Stomach smooth muscle (tissue), 2 donors: ENCODE results near the gene CDCP2.
A peak's percentile ranks its signal among the peaks of the same experiment; 100 is the strongest.

Experiments
- H3K27ac ChIP-seq: one replicate; pipeline ENCODE4 v1.7.0; 2013; ENCODE audit warnings: mild to moderate bottlenecking, low read length, inconsistent platforms
- H3K27me3 ChIP-seq, 2 donors: one replicate each; pipeline ENCODE4 v1.7.0; 2013; ENCODE audit warnings: low read length in 2 of 2; ENCODE audit not compliant: insufficient read depth in 2 of 2, control insufficient read depth in 1 of 2
- H3K36me3 ChIP-seq, 2 donors: one replicate each; pipeline ENCODE4 v1.7.0; 2013; ENCODE audit warnings: low read length in 2 of 2; ENCODE audit not compliant: control insufficient read depth in 2 of 2, insufficient read depth in 2 of 2
- H3K4me1 ChIP-seq: one replicate; pipeline ENCODE4 v1.7.0; 2013; ENCODE audit warnings: low read length; ENCODE audit not compliant: control insufficient read depth, insufficient read depth
- H3K4me3 ChIP-seq, 2 donors: one replicate each; pipeline ENCODE4 v1.7.0; 2013; ENCODE audit warnings: low read length in 2 of 2
- H3K9ac ChIP-seq, 2 donors: one replicate each; pipeline ENCODE4 v1.7.0; 2013; ENCODE audit warnings: low read length in 2 of 2, mild to moderate bottlenecking in 1 of 2
- H3K9me3 ChIP-seq, 2 donors: one replicate each; pipeline ENCODE4 v1.7.0; 2013; ENCODE audit warnings: low read length in 2 of 2; ENCODE audit not compliant: control insufficient read depth in 2 of 2
- donor health status: healthy.
- donor health status: Pancreatic carcinoma.

CDCP2 gene

DNA sequence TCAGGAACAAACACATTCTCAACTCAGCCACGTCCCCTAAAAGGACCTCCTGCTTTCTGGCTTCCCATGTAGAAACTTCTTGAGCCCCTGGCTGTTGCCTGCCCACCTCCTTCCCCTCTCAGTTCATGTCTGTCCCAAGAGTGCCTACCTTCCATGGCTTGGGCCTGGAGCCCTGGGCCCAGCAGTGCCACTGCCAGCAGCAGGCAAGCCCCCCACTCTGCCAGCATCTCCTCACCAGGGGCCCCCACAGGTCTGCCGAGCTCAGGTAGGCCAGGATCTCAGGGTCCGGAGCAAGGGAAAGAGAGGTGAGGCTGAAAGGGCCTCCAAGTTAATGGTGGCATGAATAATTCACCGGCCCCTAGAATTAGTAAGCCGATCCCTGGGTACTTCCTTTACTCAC lies at the start of gene CDCP2:
TSS of gene CDCP2 (minus strand) at position 305 of the 400 bp plus-strand sequence. CDS start at position 227, 78 bp downstream.
- no peaks in the 10 kb centered on the region for H3K27me3 ChIP-seq
- no peaks in the 10 kb centered on the region for H3K9me3 ChIP-seq
- H3K4me3 ChIP-seq, result no peak within 1 kb of the TSS
- H3K27ac ChIP-seq, result no peak within 1 kb of the TSS
- H3K9ac ChIP-seq, result no peak within 1 kb of the TSS
- H3K4me1 ChIP-seq, result peaks cover 2% of the 10 kb centered on the region
- H3K36me3 ChIP-seq, result no peaks in the 10 kb centered on the region

DNA sequence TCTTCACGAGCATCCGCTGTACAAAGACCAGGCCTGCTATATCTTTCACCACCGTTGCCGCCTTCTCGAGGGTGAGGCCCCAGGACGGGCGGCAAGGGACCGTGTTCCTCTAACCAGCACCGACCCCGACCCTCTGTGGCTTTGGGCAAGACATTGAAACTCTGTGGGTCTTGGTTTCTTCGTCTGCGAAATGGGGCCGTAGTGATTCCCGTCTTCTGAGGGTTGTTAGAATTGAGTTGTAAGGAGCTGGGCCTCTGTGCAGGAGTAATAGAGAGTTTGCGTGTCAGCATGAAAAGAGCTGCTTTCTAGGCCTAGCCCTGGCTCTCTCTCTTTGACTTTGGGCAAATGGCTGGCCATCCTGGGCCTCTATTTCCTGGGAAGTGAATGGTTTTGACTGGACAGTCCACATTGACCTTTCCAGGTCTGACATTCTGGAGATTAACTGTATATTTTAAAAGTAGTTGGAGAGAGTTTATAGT lies 47.8 kb upstream of the CDCP2 start:
- H3K36me3 ChIP-seq, result peaks cover 7 to 13% of the 10 kb centered on the region in 2 donors
- H3K9me3 ChIP-seq, result no peaks in the 10 kb centered on the region
- H3K27me3 ChIP-seq, result no peaks in the 10 kb centered on the region
- H3K9ac ChIP-seq, result peak overlapping the region; percentile 94
- H3K4me1 ChIP-seq, result peaks cover 25% of the 10 kb centered on the region
- peak overlapping the region; percentile 82 to 98 for H3K4me3 ChIP-seq
- H3K27ac ChIP-seq, result peak overlapping the region; percentile 31

DNA sequence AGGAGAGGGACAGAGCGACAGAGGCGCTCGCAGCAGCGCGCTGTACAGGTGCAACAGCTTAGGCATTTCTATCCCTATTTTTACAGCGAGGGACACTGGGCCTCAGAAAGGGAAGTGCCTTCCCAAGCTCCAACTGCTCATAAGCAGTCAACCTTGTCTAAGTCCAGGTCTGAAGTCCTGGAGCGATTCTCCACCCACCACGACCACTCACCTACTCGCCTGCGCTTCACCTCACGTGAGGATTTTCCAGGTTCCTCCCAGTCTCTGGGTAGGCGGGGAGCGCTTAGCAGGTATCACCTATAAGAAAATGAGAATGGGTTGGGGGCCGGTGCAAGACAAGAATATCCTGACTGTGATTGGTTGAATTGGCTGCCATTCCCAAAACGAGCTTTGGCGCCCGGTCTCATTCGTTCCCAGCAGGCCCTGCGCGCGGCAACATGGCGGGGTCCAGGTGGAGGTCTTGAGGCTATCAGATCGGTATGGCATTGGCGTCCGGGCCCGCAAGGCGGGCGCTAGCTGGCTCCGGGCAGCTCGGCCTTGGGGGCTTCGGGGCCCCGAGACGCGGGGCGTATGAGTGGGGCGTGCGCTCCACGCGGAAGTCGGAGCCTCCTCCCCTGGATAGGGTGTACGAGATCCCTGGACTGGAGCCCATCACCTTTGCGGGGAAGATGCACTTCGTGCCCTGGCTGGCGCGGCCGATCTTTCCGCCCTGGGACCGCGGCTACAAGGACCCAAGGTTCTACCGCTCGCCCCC lies 47.1 kb upstream of the CDCP2 start, which contains the start of the genes CYB5RL and MRPL37:
TSS of gene CYB5RL (minus strand) at position 266 of the 754 bp plus-strand sequence. CDS start 4,414 bp downstream, outside the sequence.
TSS of gene MRPL37 (plus strand) at position 403 of the 754 bp plus-strand sequence. CDS start at position 480, 77 bp downstream.
- peaks cover under 1 to 12% of the 10 kb centered on the region in 2 donors for H3K36me3 ChIP-seq
- H3K4me1 ChIP-seq, result peaks cover 25% of the 10 kb centered on the region
- H3K4me3 ChIP-seq, result peak within 1 kb of the TSS; percentile 82 to 98
- H3K9me3 ChIP-seq, result no peaks in the 10 kb centered on the region
- peak within 1 kb of the TSS; percentile 94 for H3K9ac ChIP-seq
- H3K27me3 ChIP-seq, result no peaks in the 10 kb centered on the region
- peak within 1 kb of the TSS; percentile 31 for H3K27ac ChIP-seq

DNA sequence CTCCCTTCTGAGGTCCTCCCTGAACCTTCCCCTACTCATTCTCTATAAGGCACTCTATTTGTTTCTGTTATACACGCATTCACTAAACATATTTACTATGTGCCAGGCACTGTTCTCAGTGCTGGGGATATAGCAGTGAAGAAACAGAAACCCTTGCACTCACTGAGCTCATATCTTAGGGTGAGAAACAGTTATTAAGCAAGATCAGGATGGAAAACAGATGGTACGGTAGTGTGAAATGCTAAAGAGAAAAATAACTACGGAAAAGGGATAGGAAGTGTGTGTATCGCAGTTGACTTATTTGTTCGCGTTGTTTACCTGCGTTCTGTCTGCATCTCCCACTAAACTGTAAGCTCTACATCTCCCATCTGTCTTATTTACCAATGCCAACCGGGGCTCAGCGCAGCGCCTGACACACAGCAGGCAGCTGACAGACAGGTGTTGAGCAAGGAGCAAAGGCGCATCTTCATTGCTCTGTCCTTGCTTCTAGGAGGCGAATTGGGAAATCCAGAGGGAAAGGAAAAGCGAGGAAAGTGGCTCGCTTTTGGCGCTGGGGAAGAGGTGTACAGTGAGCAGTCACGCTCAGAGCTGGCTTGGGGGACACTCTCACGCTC lies 46.5 kb upstream of the CDCP2 start:
- H3K9me3 ChIP-seq, result no peaks in the 10 kb centered on the region
- peak overlapping the region; percentile 94 for H3K9ac ChIP-seq
- peaks cover 0 to 11% of the 10 kb centered on the region in 2 donors for H3K36me3 ChIP-seq
- no peaks in the 10 kb centered on the region for H3K27me3 ChIP-seq
- peak overlapping the region; percentile 82 to 98 for H3K4me3 ChIP-seq
- H3K27ac ChIP-seq, result no peak overlapping the region
- peaks cover 25% of the 10 kb centered on the region for H3K4me1 ChIP-seq

DNA sequence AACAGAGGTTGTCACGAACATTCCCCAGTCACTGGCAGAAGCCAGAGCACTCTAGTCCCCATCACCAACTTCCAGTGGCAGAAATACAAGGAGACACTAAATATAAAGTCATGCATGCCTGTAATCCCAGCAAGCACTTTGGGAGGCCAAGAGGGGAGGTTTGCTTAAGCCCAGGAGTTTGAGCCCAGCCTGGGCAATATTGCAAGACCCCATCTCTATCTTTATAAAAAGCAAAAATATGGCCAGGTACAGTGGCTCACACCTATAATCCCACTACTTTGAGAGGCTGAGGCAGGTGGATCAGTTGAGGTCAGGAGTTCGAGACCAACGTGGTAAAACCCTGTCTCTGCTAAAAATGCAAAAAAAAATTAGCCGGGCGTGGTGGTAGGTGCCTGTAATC lies 40.7 kb upstream of the CDCP2 start:
- Histone ChIP-seq H3K4me1 (no peaks in the 10 kb centered on the region), H3K9ac (no peak overlapping the region), H3K4me3 (no peak overlapping the region), H3K27ac (no peak overlapping the region), H3K27me3 (no peaks in the 10 kb centered on the region), H3K9me3 (no peaks in the 10 kb centered on the region), H3K36me3 (peaks cover 4 to 32% of the 10 kb centered on the region in 2 donors)

DNA sequence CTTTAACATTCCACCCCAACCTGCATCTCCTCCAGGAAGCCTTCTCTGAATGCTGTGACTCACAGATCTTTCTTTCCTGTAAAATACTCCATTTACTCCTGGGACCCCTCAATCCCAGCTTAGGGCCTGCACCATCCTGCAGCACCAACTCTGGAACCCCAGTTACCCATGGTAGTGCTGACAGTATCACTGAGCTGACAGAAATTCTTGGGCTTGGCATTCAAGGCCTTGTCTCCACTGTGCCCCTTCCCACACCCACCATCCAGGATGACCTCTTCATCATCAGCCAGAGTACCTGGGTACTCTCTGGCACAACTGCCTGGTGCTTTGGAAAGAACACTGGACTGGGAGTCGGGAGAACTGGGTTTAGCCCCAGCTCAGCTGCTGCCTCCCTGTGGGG lies 38.7 kb upstream of the CDCP2 start:
- peaks cover 7 to 34% of the 10 kb centered on the region in 2 donors for H3K36me3 ChIP-seq
- H3K27me3 ChIP-seq, result no peaks in the 10 kb centered on the region
- H3K27ac ChIP-seq, result no peak overlapping the region
- no peaks in the 10 kb centered on the region for H3K9me3 ChIP-seq
- H3K9ac ChIP-seq, result no peak overlapping the region
- H3K4me1 ChIP-seq, result no peaks in the 10 kb centered on the region
- H3K4me3 ChIP-seq, result no peak overlapping the region

DNA sequence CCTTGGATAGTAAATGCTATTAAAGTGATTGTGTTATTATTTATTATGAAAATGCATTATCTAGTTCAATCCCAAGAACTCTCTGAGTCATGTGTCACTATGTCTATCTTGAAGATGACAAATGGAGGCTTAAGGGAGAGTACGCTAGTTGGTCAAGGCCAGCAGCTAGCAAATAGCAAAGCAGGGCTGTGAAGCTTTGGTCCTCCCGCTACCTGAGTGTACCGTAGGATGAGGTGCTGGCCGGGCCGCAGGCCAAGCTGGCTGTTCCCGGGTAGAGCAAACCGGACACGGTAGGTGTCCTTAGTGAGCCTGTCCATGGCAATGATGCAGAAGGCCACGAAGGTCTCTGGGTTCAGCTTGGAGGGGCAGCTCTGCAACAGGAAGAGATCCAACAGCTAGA lies 37.7 kb upstream of the CDCP2 start:
- Histone ChIP-seq H3K4me3 (no peak overlapping the region), H3K9ac (no peak overlapping the region), H3K36me3 (peaks cover 7 to 35% of the 10 kb centered on the region in 2 donors), H3K4me1 (no peaks in the 10 kb centered on the region), H3K9me3 (no peaks in the 10 kb centered on the region), H3K27me3 (no peaks in the 10 kb centered on the region), H3K27ac (no peak overlapping the region)

DNA sequence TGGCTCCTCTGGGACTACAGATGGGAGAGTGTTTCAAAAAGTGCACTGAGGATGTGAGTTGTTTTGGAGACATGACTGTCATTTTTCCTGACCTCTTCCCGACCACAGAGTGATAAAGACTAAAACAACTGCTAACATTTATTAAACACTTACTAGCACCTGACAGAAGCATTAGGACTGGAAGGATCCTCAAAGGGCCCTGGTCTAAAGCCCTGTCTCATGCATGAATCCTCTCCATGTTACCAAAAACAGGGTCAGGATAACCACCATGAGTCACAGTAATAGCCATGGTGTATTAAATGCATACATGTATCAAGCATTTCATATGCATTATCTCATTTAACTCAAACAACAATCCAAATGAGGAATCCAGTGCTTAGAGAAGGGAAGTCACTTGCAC lies 35.5 kb upstream of the CDCP2 start:
- Histone ChIP-seq H3K9ac (no peak overlapping the region), H3K36me3 (peaks cover 6 to 22% of the 10 kb centered on the region in 2 donors), H3K4me1 (no peaks in the 10 kb centered on the region), H3K4me3 (no peak overlapping the region), H3K9me3 (no peaks in the 10 kb centered on the region), H3K27me3 (no peaks in the 10 kb centered on the region), H3K27ac (no peak overlapping the region)

DNA sequence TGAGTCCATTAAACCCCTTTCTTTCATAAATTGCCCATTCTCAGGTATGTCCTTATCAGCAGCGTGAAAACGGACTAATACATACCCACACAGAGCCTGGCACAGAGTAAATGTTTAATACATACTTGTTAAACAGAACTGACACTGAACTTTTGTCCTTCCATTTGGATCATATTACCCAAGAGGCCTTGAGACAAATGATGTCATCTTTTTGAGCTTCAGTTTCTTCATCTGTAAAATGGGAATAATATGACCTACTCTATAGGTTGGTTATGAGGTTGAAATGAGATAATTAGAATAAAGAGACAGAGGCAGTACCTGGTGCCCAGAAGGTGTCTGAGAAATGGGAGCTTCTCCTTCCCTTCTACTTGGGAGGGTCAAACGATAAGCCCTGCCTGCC lies 33.3 kb upstream of the CDCP2 start:
- Histone ChIP-seq H3K4me3 (no peak overlapping the region), H3K9ac (no peak overlapping the region), H3K27me3 (no peaks in the 10 kb centered on the region), H3K27ac (no peak overlapping the region), H3K9me3 (no peaks in the 10 kb centered on the region), H3K36me3 (peaks cover 3 to 22% of the 10 kb centered on the region in 2 donors), H3K4me1 (peaks cover 2% of the 10 kb centered on the region)

DNA sequence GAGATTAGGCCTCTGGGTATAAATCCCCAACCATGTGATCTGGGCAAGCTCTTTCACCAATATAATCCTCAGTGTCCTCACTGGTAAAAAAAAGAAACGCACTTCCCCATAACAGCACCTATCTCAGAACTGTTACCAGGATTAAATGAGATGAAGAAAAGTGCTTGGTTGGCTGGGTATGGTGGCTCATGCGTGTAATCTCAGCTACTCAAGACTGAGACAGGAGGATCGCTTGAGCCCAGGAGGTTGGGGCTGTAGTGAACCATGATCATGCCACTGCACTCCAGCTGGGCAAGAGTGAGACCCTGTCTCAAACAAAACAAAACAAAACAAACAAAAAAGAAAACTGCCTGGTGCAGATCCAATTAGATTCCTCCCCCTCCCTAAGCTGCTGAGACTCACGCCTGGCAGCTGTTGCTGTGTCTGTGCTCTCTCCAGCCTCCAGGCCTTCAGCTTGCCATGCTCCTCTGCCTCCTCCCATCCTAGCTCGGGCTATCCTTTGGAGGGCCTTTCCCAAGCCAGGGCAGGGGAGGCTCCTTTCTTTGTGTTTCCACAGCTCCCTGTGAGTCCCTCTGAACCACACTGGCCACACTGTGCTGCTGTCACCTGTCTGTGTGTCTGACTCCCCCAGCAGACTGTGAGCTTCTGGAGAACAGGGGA lies 28.0 kb upstream of the CDCP2 start:
- no peak overlapping the region for H3K27ac ChIP-seq

More for the DNA sequence above, 28.0 kb upstream of the CDCP2 start:
- no peak overlapping the region for H3K9ac ChIP-seq
- H3K4me1 ChIP-seq, result peaks cover 2% of the 10 kb centered on the region
- H3K27me3 ChIP-seq, result no peaks in the 10 kb centered on the region
- peaks cover 0 to 17% of the 10 kb centered on the region in 2 donors for H3K36me3 ChIP-seq
- H3K4me3 ChIP-seq, result no peak overlapping the region
- no peaks in the 10 kb centered on the region for H3K9me3 ChIP-seq
